Measurements from ENCODE around the gene CDH6.

DNA sequence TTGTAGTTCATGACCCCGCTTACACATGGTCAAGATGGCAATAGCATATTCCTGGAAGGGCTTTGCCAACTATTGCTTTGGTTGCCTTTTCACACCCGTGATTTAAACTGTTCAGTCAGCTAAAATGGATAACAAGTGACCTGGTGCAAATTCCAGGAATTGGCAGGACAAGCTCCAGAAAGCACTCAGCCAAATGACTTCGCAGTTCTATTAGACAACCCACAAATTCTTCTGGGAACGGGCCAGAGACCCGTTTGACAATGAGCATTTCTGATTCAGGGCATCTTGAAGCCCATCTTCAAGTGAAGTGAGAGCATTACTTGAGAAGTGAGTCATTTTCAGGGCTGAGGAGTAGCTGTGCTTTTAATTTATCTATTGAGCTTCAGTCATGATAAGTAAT lies 173.5 kb downstream of the CDH6 start:
- TF ChIP-seq, protein P1, sequence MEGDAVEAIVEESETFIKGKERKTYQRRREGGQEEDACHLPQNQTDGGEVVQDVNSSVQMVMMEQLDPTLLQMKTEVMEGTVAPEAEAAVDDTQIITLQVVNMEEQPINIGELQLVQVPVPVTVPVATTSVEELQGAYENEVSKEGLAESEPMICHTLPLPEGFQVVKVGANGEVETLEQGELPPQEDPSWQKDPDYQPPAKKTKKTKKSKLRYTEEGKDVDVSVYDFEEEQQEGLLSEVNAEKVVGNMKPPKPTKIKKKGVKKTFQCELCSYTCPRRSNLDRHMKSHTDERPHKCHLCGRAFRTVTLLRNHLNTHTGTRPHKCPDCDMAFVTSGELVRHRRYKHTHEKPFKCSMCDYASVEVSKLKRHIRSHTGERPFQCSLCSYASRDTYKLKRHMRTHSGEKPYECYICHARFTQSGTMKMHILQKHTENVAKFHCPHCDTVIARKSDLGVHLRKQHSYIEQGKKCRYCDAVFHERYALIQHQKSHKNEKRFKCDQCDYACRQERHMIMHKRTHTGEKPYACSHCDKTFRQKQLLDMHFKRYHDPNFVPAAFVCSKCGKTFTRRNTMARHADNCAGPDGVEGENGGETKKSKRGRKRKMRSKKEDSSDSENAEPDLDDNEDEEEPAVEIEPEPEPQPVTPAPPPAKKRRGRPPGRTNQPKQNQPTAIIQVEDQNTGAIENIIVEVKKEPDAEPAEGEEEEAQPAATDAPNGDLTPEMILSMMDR (conservative IDR thresholded peaks at IDR 0.05) = no peak
- no peak for TF ChIP-seq ZFX (IDR thresholded peaks at IDR 0.05)

Measured in C4-2B (cell line).